NCI-H2196 treated with DMSO at 0.1 percent for 48 hours (cell line): ENCODE results near the gene HOXD8.

ENCODE experiments used
- DNase-seq: peaks from one replicate; lab custom pipeline; 2025; ENCODE audit not compliant: unreplicated experiment; lab: John Stamatoyannopoulos, UW

Gene HOXD8

GRCh38 chr2:176090862-176091261 is 38.6 kb upstream of the HOXD8 start:
- no peak for DNase-seq

DNA sequence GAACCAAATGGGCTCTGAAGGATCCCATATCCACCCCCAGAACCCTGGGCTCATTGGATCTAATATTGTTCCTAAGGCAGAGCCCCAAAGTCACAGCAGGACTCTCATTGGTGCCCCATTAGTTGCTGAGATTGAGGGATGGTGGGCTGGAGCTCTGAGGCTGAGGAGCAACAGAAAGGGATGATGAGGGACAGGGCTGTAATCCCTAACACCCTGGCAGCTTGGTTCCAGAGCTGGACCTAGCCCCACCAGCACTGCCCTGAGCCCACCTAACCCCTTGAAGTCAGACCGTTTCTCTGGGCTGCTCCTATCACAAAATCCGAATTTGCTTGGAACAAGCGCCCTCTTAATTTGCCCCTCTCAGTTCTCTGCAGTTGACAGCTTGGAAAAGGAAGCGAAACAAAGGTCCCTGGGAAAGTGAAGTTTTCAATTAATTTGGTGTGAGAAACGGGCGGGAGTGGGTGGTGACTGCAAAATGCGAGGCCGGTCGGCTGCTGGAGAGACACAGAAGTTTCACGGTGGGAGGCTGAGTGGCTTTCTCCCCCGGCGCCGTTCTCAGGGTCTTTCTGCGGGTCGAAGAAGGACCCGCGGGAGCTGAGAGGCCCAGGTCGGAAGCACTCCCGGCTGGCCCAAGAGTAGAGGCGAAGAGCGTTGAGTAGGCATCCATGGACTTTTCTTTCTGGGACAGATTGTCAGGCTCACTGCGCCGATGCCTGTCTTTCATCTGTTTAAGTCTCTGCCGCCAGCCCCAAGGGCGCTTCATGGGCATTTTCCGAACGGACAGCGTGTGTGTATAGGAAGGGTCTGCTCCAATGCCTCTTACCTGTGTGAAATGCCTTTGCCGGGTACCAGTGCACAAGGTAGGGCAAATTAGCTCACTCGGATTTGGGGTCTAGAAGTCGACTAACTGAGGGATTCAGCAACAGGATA is 37.9 kb upstream of the HOXD8 start:
- no peak for DNase-seq

DNA sequence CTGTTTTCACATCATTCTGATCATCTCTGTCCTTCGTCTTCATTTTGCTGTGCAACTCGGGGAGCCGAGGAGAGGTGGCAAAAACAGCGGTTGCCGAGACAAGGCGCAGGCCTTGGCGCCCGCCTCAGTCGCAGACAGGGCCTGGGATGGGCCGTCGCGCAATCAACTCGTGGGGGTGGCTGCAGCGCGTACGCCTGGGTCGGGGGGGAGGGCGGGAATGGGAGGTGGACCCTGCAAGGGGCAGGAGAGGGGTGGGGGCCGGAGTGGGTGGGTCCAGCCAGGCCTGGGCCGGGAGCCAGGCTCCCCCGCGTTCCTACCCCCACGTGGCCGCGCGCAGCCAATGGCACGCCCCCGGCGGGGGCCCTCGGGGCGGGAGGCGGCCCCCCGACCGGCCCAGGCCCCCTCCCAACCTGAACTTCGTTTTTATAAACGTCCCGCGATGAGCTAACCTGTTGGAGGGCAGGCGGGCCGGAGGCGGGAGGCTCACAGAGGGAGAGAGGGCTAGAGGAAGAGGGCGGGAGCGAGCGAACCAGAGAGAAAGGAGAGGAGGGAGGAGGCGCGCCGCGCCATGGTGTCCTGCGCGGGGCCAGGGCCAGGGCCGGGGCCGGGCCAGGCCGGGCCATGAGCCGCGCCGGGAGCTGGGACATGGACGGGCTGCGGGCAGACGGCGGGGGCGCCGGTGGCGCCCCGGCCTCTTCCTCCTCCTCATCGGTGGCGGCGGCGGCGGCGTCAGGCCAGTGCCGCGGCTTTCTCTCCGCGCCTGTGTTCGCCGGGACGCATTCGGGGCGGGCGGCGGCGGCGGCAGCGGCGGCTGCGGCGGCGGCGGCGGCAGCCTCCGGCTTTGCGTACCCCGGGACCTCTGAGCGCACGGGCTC is 37.0 kb upstream of the HOXD8 start, which contains the start of gene HOXD13:
HOXD13 (plus strand) TSS at position 452 of the 875 bp plus-strand sequence; CDS start at position 622, 170 bp downstream.
- peak; percentile 41 for DNase-seq

DNA sequence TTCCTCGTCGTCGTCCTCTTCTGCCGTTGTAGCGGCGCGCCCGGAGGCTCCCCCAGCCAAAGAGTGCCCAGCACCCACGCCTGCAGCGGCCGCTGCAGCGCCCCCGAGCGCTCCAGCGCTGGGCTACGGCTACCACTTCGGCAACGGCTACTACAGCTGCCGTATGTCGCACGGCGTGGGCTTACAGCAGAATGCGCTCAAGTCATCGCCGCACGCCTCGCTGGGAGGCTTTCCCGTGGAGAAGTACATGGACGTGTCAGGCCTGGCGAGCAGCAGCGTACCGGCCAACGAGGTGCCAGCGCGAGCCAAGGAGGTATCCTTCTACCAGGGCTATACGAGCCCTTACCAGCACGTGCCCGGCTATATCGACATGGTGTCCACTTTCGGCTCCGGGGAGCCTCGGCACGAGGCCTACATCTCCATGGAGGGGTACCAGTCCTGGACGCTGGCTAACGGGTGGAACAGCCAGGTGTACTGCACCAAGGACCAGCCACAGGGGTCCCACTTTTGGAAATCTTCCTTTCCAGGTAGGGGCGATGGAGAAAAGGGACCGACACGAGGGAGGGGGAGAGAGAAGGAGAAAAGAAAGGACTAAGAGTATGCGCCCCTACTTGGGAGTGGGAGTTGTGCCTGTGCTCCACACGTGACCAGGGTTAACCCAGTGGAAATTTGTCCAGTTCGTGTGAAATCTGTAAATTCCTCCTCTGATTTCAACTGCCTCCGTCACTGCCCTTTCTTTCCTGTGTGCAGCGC is 36.2 kb upstream of the HOXD8 start:
- no peak for DNase-seq

DNA sequence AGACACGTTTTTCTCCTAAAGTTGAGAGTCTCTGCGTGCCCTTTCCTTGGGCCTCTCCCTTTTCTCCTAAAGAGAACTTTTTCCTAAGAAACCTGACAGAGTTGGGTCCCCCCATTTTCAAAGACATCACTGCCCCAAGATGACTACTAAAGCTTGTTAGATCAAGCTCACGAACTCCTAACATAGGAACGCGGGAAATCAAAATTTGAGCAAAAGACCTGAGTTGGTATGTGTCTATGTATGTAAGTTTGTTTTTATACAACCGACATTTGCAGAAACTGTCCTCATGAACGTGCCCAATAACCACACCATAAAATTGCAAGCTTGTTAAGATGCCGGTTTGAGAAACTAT is 35.6 kb upstream of the HOXD8 start:
- no peak for DNase-seq

DNA sequence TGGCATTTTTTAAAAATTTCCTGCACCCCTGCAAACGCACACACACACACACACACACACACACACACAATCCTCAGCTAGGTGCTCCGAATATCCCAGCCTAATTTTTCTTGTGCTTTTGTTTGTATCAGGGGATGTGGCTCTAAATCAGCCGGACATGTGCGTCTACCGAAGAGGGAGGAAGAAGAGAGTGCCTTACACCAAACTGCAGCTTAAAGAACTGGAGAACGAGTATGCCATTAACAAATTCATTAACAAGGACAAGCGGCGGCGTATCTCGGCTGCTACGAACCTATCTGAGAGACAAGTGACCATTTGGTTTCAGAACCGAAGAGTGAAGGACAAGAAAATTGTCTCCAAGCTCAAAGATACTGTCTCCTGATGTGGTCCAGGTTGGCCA is 35.2 kb upstream of the HOXD8 start:
- DNase-seq, result no peak

DNA sequence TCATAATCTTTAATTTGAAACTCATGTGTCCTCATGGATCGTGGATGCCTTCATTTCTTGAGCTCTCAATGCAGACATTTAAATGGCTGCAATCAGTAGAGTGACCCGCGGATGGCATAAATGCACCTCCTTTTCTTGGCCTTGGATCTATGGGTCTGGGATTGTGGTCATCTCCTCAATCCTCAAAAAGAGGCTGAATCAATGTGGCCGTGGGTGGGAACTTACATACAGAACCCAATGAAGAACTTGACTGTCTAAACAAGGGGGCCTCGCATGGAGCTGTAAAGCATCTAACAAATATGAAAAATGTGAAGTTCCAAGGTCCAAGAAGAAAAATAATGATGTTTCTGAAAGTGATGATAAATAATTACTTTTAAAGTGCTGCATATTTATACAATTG is 34.1 kb upstream of the HOXD8 start:
- no peak for DNase-seq

- peak; percentile 6 for DNase-seq
These were observed 33.1 kb upstream of the HOXD8 start for GRCh38 chr2:176096243-176096985.

- DNase-seq, result peak; percentile 80
These were observed 32.3 kb upstream of the HOXD8 start for GRCh38 chr2:176096986-176097819.

GRCh38 chr2:176097820-176098365 is 31.6 kb upstream of the HOXD8 start:
- no peak for DNase-seq

DNA sequence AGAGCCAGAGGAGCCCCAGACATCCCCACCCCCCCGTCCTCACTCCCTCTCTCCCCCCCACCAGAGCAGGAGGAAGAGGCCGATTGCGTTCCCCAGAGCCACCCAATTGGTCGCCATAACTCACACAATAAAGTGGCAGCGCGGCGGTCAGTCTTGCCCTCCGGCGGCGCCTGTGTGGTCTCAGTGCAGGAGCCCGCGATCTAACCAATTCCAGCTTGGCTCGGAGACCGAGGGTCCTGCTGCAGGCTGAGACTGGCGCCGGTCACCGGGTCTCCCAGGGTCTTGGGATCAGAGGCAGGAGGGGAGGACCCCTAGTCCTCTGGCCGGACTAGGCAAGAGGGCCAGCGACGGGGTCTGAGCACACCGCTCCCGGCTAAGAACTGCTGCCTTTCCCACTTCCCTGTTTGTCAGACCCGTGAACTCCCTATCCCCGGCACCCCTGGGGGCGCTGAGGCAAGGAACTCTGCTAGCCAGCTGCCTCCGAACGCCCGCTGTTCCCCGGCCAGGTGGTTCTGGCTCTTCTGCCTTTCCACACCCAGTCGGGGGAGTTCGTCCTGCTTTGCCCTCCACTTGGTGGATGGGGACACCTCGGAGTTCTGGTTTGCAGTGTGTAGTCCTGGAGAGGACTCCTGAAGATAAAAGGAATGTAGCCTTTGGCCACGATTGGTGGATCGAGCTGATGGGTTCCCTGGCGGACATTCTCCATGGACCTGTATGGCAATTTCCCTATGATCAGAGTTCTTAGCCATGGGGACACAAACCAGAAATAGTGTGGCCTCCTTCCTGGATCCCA is 30.9 kb upstream of the HOXD8 start:
- no peak for DNase-seq

- DNase-seq, result no peak
These were observed 30.3 kb upstream of the HOXD8 start for GRCh38 chr2:176099159-176099727.

DNA sequence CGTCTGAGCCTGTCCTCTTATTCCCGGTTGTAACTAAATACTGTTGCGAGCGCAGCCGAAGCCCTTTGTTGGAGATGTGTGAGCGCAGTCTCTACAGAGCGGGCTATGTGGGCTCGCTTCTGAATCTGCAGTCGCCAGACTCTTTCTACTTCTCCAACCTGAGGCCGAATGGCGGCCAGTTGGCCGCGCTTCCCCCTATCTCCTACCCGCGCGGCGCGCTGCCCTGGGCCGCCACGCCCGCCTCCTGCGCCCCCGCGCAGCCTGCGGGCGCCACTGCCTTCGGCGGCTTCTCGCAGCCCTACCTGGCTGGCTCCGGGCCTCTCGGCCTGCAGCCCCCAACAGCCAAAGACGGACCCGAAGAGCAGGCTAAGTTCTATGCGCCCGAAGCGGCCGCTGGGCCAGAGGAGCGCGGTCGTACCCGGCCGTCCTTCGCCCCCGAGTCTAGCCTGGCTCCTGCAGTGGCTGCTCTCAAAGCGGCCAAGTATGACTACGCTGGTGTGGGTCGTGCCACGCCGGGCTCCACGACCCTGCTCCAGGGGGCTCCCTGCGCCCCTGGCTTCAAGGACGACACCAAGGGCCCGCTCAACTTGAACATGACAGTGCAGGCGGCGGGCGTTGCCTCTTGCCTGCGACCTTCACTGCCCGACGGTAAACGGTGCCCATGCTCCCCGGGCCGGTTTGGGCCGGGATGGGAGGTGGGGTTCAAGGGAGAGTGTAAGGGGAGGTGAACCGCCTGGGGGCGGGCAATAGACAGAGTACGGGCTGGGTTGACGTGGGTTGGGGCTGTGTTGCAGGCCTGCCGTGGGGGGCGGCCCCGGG is 29.6 kb upstream of the HOXD8 start, which contains the start of gene HOXD12:
HOXD12 (plus strand) TSS at position 68 of the 819 bp plus-strand sequence; CDS start at position 75, 7 bp downstream.
- DNase-seq, result no peak

- DNase-seq, result no peak
These were observed 28.9 kb upstream of the HOXD8 start for GRCh38 chr2:176100547-176101140.

- peak; percentile 34 for DNase-seq
These were observed 28.2 kb upstream of the HOXD8 start for GRCh38 chr2:176101216-176101830.

GRCh38 chr2:176101842-176102241 is 27.7 kb upstream of the HOXD8 start:
- DNase-seq, result no peak
